K562 (cell line): ENCODE results near the gene ZNF236. TPM values are rescaled to one million over a fixed set of nuclear protein-coding genes. Genes with fewer than 3 reads are reported as not detected.

Source experiments
- ATAC-seq: fragments of 200-7000 bp; cut with Tn5 transposase; 3 replicates; pipeline ENCODE4 v1.9.1; 2020; ENCODE audit warnings: moderate library complexity
- BruUV-seq: library from RNA; stranded (reverse); fragments of 400-500 nt; replicated peaks from 2 replicates; lab custom pipeline; 2021; lab: Mats Ljungman, UMichigan
- CTCF ChIA-PET: fragments of 300-600 bp; formaldehyde crosslinking; extraction: SDS; loops from one replicate; lab custom pipeline; 2021; ENCODE audit warnings: low intra/inter-chr PET ratio; lab: Yijun Ruan, JAX
- POLR2A ChIA-PET: fragments of 300-600, 350-650 bp; sonication (Branson Sonifier 250); formaldehyde crosslinking; extraction: SDS; loops from one replicate; lab custom pipeline; 2021; ENCODE audit warnings: antibody characterized with exemption, inconsistent platforms; lab: Yijun Ruan, JAX
- DNase-seq, 4 experiments: peaks; one replicate each; pipeline versions ENCODE4 v3.0.0 to v3.0.0-alpha.2; 2011 to 2018; ENCODE audit warnings: low spot score in 3 of 4, mixed read lengths in 3 of 4; ENCODE audit errors: extremely low read depth in 1 of 4
- FAIRE-seq: peaks from 2 replicates; lab custom pipeline; 2011; peaks lifted over from hg19 to GRCh38; lab: Jason Lieb, UNC
- H2AFZ ChIP-seq: 2 replicates; pipeline ENCODE4 v1.6.0; 2011; ENCODE audit warnings: low read depth, low read length, control low read depth, inconsistent platforms
- H3K27ac ChIP-seq: fragments of 200-600 bp; 3 replicates; pipeline ENCODE4 v1.8.0; 2011; ENCODE audit warnings: low read depth, mild to moderate bottlenecking, control low read depth, inconsistent platforms, low read length, moderate library complexity, mixed read lengths; ENCODE audit errors: extremely low read depth
- H3K27me3 ChIP-seq, 2 experiments: fragments of 300-600 bp in 1 of 2; 2 replicates in 1 of 2; 3 replicates in 1 of 2; pipeline versions ENCODE4 v1.6.0 to v1.8.0; 2011; ENCODE audit warnings: inconsistent platforms in 2 of 2, low read length in 2 of 2, mild to moderate bottlenecking in 1 of 2, mixed read lengths in 1 of 2, moderate library complexity in 1 of 2; ENCODE audit not compliant: control insufficient read depth in 2 of 2, insufficient read depth in 2 of 2
- H3K36me3 ChIP-seq: fragments of 300-600 bp; 3 replicates; pipeline ENCODE4 v1.8.0; 2011; ENCODE audit warnings: mild to moderate bottlenecking, low read length, inconsistent platforms; ENCODE audit not compliant: control insufficient read depth, insufficient read depth
- H3K4me1 ChIP-seq, 2 experiments: fragments of 200-600 bp in 1 of 2; replicated peaks in 1 of 2; 2 replicates in 1 of 2; 3 replicates in 1 of 2; pipeline versions ENCODE4 v1.5.1 to v1.8.0; 2011; ENCODE audit warnings: inconsistent platforms in 2 of 2, low read length in 2 of 2, mild to moderate bottlenecking in 1 of 2, mixed read lengths in 1 of 2, moderate library complexity in 1 of 2; ENCODE audit not compliant: control insufficient read depth in 2 of 2, insufficient read depth in 2 of 2
- H3K4me2 ChIP-seq: 2 replicates; pipeline ENCODE4 v1.6.1; 2011; ENCODE audit warnings: low read length, control low read depth, inconsistent platforms, mixed read lengths; ENCODE audit not compliant: insufficient read depth
- H3K4me3 ChIP-seq: fragments of 200-600 bp; sonication (generic), shearing (Covaris generic); 2 replicates; pipeline ENCODE4 v1.5.1; 2016; ENCODE audit warnings: control low read depth, inconsistent platforms
- H3K79me2 ChIP-seq: fragments of 200-600 bp; 3 replicates; pipeline ENCODE4 v1.8.0; 2011; ENCODE audit warnings: low read length, inconsistent platforms; ENCODE audit not compliant: control insufficient read depth, insufficient read depth
- H3K9ac ChIP-seq, 2 experiments: 2 replicates each; pipeline versions ENCODE4 v1.6.0 to v1.6.1; 2011; ENCODE audit warnings: low read depth in 2 of 2, low read length in 2 of 2, control low read depth in 1 of 2, inconsistent platforms in 1 of 2, mild to moderate bottlenecking in 1 of 2, mixed read lengths in 1 of 2; ENCODE audit not compliant: insufficient read depth in 1 of 2
- H3K9me1 ChIP-seq: one replicate; pipeline ENCODE4 v1.6.0; 2011; ENCODE audit warnings: inconsistent platforms, mild to moderate bottlenecking, low read length, moderate library complexity; ENCODE audit not compliant: control insufficient read depth, insufficient read depth
- H3K9me3 ChIP-seq: replicated peaks from 2 replicates; pipeline ENCODE4 v1.5.1; 2011; ENCODE audit warnings: low read depth, low read length, inconsistent platforms; ENCODE audit not compliant: control insufficient read depth, insufficient read depth
- H4K20me1 ChIP-seq: replicated peaks from 2 replicates; pipeline ENCODE4 v1.6.1; 2011; ENCODE audit warnings: low read length, inconsistent platforms, mixed read lengths; ENCODE audit not compliant: control insufficient read depth, insufficient read depth
- ARID1B ChIP-seq: fragments of 450-650 bp; IDR thresholded peaks from 2 replicates; pipeline ENCODE4 v1.6.1; 2016; ENCODE audit warnings: antibody characterized with exemption, mild to moderate bottlenecking, inconsistent platforms
- HEY1 ChIP-seq: fragments of 250-450 bp; sonication (Bioruptor Pico); IDR thresholded peaks from 2 replicates; pipeline ENCODE4 v1.5.0; 2020; ENCODE audit warnings: mild to moderate bottlenecking, moderate library complexity, borderline replicate concordance
- MYC ChIP-seq, 2 experiments: fragments of 250-450 bp in 1 of 2; sonication (Bioruptor Pico) in 1 of 2; IDR thresholded peaks; 2 replicates each; pipeline versions ENCODE4 v1.5.1 to v1.6.1; 2012 to 2021; ENCODE audit warnings: low read depth in 2 of 2, borderline replicate concordance in 1 of 2, improper control_type of control experiment in 1 of 2, low read length in 1 of 2, mild to moderate bottlenecking in 1 of 2, moderate library complexity in 1 of 2
- POLR3A ChIP-seq: IDR thresholded peaks from 2 replicates; pipeline ENCODE4 v1.6.1; 2011; ENCODE audit warnings: borderline replicate concordance, mild to moderate bottlenecking, moderate library complexity; ENCODE audit not compliant: insufficient read length, insufficient read depth; ENCODE audit errors: extremely low read depth
- ZC3H11A ChIP-seq: IDR thresholded peaks from 2 replicates; pipeline ENCODE4 v1.6.1; 2012; ENCODE audit warnings: low read depth, low read length, improper control_type of control experiment
- ZNF140 ChIP-seq: fragments of 250-450 bp; sonication (Bioruptor Pico); IDR thresholded peaks from 2 replicates; pipeline ENCODE4 v1.8.0; 2021; ENCODE audit warnings: moderate library complexity, mild to moderate bottlenecking, inconsistent platforms
- WGBS: fragments of 100-300 bp; shearing (Covaris generic); methylation state at CpG from one replicate; pipeline ENCODE4 v1.1.6; 2016; ENCODE audit warnings: low coverage, mixed read lengths; ENCODE audit not compliant: insufficient coverage; ENCODE audit errors: missing lambda C conversion rate; 5-methylcytosine and 5-hydroxymethylcytosine counted together
- in situ Hi-C: fragments of 300-500 bp; cut with MboI; formaldehyde crosslinking; loops from 4 replicates; pipeline ENCODE4 v1.15.0; 2018; ENCODE audit warnings: inconsistent platforms, mixed read lengths
- intact Hi-C: fragments of 100-400 bp; cut with micrococcal nuclease; formaldehyde crosslinking; loops from 2 replicates; pipeline ENCODE4 v1.14.2; 2022
- polyA plus RNA-seq, 8 experiments: library from polyadenylated mRNA; depleted of rRNA in 4 of 8; stranded (reverse) in 5 of 8; unstranded in 3 of 8; fragments of >200 nt; fragmentation: Nextera tagmentation in 2 of 8; fragmentation: Illumina TruSeq in 1 of 8; extraction: Ambion mirVana in 2 of 8; extraction: Trizol in 1 of 8; gene quantifications; 2 replicates each; pipeline versions ENCODE4 v1.2.1 to v1.2.3, GENCODE V29; 2011 to 2014; ENCODE audit warnings: inconsistent platforms in 1 of 8, missing spikeins in 1 of 8
- total RNA-seq, 7 experiments: library from RNA; depleted of rRNA in 6 of 7; stranded (reverse); fragments of >200 nt in 6 of 7; fragmentation: Illumina TruSeq in 2 of 7; extraction: Trizol in 2 of 7; gene quantifications; 2 replicates each; pipeline versions ENCODE4 v1.2.1 to v1.2.3, GENCODE V29; 2011 to 2021; ENCODE audit warnings: low replicate concordance in 1 of 7
- TF ChIP-seq, protein P1 (sequence below): fragments of 250-450 bp; sonication (Bioruptor Pico); IDR thresholded peaks from 2 replicates; pipeline ENCODE4 v1.5.0; 2021; ENCODE audit warnings: mild to moderate bottlenecking, borderline replicate concordance

Gene ZNF236
- total and polyA plus RNA-seq, 9 of the 15 experiments (the other 6 are each of a cell fraction or from before 2014, with no cell fraction given): 0.35 to 8.7 (median 3.4) TPM

DNA sequence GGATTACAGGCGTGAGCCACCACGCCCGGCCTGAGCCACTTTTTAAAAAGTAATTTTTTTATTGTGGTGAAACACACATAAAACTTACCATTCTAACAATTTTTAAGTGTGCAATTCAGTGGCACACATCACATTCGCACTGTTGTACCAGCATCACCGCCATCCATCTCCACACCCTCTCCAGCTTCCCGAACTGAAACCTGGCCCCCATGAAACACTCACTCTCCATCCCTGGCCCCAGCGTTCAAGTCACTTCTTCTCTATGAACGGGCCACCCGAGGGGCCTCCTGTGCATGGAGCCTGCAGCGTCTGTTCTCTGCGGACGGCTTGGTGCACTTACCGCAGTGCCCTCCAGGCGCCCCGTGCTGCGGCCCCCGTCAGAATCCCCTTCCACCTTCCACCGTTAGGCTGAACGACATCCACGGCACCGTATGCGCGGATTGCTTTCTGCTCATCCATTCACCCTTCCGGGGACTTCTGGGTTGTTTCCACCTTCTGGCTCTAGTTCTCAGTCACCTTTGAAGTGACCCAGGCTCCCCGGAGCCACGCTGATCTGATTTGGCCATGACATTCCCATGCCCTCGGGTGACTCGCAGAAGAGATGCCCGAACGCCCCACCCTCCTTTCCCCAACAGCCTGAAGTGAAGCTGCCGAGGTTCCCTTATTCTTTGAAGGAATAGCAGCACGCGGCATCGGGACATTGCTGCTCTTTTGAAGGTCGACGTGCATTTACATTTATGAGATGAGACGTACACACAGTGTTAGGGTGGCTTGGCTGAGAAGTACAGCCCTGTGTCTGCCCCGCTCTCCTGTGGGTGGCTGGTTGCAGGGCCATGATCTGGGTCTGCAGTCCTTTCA lies 175.8 kb downstream of the ZNF236 start (continued):
- TF ChIP-seq MYC (IDR thresholded peaks at IDR 0.05; ENCODE audit: low read depth, low read length) (no peak), MYC (CRISPR knock-in tag; IDR thresholded peaks at IDR 0.05; ENCODE audit: borderline replicate concordance, low read depth) (no peak)

DNA sequence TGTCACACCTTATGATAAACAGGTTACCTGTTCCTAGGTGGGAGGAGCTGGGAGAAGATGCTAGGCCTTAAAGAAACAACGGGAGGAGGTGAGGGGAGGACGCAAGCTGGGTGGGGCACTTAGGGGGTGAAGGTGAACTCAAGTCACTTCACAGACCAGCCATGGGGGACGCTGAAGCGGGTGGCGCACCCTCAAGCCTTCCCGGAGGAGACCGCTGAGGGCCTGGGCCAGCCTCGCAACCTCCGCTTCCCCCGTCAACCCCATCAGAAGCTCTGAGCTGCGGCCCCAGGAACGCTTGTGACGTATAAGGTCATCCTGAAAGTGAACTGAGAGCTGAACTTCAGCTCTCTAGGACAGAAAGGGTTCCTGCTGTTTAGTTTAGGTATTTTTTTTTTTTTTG lies 176.7 kb downstream of the ZNF236 start:
- Histone ChIP-seq H3K27ac (no peak overlapping the region), H3K27me3 (peaks cover 6 to 27% of the 10 kb centered on the region in 2 experiments; a peak in 4 of 5 replicates), H4K20me1 (no peaks in the 10 kb centered on the region), H3K9me1 (no peaks in the 10 kb centered on the region), H3K4me1 (no peaks in the 10 kb centered on the region; a peak in 1 of 5 replicates), H3K4me2 (no peak overlapping the region), H3K4me3 (no peak overlapping the region), H3K79me2 (no peaks in the 10 kb centered on the region), H3K9me3 (no peaks in the 10 kb centered on the region), H3K9ac (no peak overlapping the region), H2AFZ (no peak overlapping the region), H3K36me3 (no peaks in the 10 kb centered on the region)
- 12% methylated on average over 8 of the region's 13 CpGs for WGBS
- no TSS peak for BruUV-seq
- DNase-seq (no peak), ATAC-seq (no peak), FAIRE-seq (no peak)
- POLR2A ChIA-PET: no interaction called here
- TF ChIP-seq, protein P1, sequence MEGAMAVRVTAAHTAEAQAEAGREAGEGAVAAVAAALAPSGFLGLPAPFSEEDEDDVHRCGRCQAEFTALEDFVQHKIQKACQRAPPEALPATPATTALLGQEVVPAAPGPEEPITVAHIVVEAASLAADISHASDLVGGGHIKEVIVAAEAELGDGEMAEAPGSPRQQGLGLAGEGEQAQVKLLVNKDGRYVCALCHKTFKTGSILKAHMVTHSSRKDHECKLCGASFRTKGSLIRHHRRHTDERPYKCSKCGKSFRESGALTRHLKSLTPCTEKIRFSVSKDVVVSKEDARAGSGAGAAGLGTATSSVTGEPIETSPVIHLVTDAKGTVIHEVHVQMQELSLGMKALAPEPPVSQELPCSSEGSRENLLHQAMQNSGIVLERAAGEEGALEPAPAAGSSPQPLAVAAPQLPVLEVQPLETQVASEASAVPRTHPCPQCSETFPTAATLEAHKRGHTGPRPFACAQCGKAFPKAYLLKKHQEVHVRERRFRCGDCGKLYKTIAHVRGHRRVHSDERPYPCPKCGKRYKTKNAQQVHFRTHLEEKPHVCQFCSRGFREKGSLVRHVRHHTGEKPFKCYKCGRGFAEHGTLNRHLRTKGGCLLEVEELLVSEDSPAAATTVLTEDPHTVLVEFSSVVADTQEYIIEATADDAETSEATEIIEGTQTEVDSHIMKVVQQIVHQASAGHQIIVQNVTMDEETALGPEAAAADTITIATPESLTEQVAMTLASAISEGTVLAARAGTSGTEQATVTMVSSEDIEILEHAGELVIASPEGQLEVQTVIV (CRISPR knock-in tag): no peak
- no peak for TF ChIP-seq ZC3H11A
- no peak for TF ChIP-seq ARID1B
- no peak for TF ChIP-seq HEY1 (CRISPR knock-in tag)
- TF ChIP-seq POLR3A: no peak
- no peak for TF ChIP-seq ZNF140 (CRISPR knock-in tag)
- CTCF ChIA-PET: no interaction called here
- intact Hi-C loops: no loop called here
- in situ Hi-C loops: no loop called here
